Right atrium auricular region (tissue), 2 donors: ENCODE results near the gene LIN28A. TPM values are rescaled to one million over a fixed set of nuclear protein-coding genes. Genes with fewer than 3 reads are reported as not detected.

ENCODE experiments used
- DNase-seq: peaks from one replicate; pipeline ENCODE4 v3.0.0-alpha.2; 2019; ENCODE audit warnings: low spot score
- H3K27ac ChIP-seq, 2 donors: fragments of 200-600 bp; sonication (generic); 1 replicate in 1 of 2; 2 replicates in 1 of 2; pipeline ENCODE4 v1.5.1; 2016 to 2019
- H3K27me3 ChIP-seq, 2 donors: fragments of 200-600 bp; sonication (generic); one replicate each; pipeline versions ENCODE4 v1.5.1 to v1.6.0; 2017 to 2019
- H3K36me3 ChIP-seq: fragments of 200-600 bp; sonication (generic); one replicate; pipeline ENCODE4 v1.5.1; 2016
- H3K4me1 ChIP-seq, 2 donors: fragments of 200-600 bp; sonication (generic); one replicate each; pipeline versions ENCODE4 v1.5.1 to v1.6.0; 2017 to 2019
- H3K4me3 ChIP-seq, 2 donors: fragments of 200-600 bp; sonication (generic); 1 replicate in 1 of 2; 2 replicates in 1 of 2; pipeline ENCODE4 v1.5.1; 2017 to 2019; ENCODE audit warnings: mild to moderate bottlenecking in 1 of 2, moderate library complexity in 1 of 2
- H3K9me3 ChIP-seq, 2 donors: fragments of 200-600 bp; sonication (generic); one replicate each; pipeline ENCODE4 v1.5.1; 2019
- total RNA-seq, 2 donors: library from RNA; depleted of rRNA; stranded (reverse); fragments of >200 nt; gene quantifications; one replicate each; pipeline ENCODE4 v1.1.0, GENCODE V29; 2016
- TF ChIP-seq, protein P1 (sequence below), 2 donors: fragments of 200-600 bp; sonication (generic); IDR thresholded peaks; one replicate each; pipeline ENCODE4 v1.5.1; 2019; ENCODE audit warnings: antibody characterized with exemption in 2 of 2

LIN28A gene
- total RNA-seq, 2 donors from 2014 or later, result not detected

DNA sequence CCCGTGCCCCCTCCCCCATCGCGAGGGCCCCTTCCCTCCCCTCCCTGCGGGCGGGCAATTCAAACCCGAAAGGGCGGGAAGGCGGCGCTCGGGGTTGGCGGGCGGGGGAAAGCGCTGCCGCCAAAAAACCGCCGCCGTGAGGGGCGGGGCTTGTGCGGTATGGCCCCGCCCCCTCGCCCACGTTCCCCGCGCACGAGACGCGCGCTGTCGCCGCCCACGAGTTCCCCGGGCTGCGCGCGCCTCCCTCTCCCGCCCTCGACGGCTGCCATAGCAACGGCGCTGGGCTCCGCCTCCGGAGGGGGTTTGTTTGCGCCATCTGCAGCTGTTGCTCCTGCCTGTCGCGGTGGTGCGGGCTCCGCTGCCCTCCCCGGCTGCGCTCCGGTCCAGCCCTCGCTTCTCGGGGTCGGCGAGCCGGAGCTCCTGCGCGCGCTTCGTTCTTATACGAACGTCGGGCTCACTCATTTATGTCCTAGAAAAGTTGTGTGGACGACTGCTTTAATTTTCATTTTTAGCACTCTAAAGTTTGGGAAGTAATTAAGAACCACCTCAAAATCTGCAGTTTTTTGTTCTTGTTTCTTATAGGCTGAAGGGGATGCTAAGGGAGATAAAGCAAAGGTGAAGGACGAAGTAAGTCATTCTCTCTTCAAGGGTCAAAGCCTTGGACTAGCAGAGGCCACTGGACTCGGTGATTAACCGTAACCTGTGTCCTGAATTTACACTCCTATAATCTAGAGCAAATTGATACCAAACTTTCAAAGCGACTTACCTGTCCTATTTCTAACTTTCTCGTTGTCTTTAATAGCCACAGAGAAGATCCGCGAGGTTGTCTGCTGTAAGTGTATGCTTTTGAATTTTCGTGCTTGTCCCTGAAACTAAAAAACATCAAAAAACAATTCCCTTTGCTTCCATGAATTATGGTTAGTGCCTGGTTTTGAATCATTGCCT is 62.6 kb downstream of the LIN28A start:
- Histone ChIP-seq H3K27me3 (no peaks in the 10 kb centered on the region), H3K36me3 (peaks cover 43% of the 10 kb centered on the region), H3K4me1 (peaks cover 0 to 29% of the 10 kb centered on the region in 2 donors), H3K27ac (peak overlapping the region; percentile 100), H3K9me3 (no peaks in the 10 kb centered on the region), H3K4me3 (peak overlapping the region; percentile 98 to 100)
- TF ChIP-seq, protein P1, sequence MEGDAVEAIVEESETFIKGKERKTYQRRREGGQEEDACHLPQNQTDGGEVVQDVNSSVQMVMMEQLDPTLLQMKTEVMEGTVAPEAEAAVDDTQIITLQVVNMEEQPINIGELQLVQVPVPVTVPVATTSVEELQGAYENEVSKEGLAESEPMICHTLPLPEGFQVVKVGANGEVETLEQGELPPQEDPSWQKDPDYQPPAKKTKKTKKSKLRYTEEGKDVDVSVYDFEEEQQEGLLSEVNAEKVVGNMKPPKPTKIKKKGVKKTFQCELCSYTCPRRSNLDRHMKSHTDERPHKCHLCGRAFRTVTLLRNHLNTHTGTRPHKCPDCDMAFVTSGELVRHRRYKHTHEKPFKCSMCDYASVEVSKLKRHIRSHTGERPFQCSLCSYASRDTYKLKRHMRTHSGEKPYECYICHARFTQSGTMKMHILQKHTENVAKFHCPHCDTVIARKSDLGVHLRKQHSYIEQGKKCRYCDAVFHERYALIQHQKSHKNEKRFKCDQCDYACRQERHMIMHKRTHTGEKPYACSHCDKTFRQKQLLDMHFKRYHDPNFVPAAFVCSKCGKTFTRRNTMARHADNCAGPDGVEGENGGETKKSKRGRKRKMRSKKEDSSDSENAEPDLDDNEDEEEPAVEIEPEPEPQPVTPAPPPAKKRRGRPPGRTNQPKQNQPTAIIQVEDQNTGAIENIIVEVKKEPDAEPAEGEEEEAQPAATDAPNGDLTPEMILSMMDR (IDR thresholded peaks at IDR 0.05), result no peak
- peak; percentile 96 for DNase-seq

DNA sequence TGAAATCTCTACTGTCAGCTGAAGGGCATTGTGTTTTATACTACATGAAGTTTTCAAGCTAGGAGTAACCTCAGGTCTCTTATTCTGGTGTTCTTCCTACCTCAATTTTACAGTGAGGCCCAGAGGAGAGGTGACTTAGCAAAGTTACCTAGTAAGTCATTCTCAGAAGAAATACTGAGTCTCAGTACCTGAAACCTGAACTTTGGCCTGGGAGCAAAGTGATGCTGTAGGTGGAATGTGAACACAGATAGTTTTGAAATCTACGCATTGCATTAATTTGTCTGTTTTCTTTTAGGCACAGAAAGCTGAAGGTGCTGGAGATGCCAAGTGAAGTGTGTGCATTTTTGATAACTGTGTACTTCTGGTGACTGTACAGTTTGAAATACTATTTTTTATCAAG is 64.2 kb downstream of the LIN28A start:
- DNase-seq, result no peak

DNA sequence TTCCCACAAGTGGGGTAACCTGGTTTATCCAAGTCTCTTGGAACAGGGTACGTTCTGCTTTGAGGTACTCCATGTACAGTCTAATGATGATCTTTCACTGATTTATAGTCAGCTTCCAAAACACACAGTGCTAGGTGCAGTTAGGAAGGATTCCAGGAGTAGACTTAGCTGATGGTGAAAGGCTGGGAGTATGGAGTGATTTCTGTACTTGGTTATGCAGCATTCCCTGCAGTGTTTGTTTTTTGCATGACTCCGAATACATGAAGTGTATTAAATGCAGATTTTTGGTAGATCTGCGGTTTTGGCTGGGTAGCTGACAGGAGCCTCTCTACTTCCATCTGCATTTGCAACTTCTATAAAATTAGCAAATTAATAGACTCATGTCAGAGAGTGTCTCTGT is 65.4 kb downstream of the LIN28A start:
- H3K4me1 ChIP-seq, result peaks cover 0 to 22% of the 10 kb centered on the region in 2 donors

More for the DNA sequence above, 64.2 kb downstream of the LIN28A start:
- H3K4me1 ChIP-seq, result peaks cover 0 to 29% of the 10 kb centered on the region in 2 donors
- TF ChIP-seq, protein P1 (IDR thresholded peaks at IDR 0.05), result no peak
- no peak overlapping the region for H3K4me3 ChIP-seq
- H3K9me3 ChIP-seq, result no peaks in the 10 kb centered on the region
- peaks cover 44% of the 10 kb centered on the region for H3K36me3 ChIP-seq
- no peaks in the 10 kb centered on the region for H3K27me3 ChIP-seq
- H3K27ac ChIP-seq, result no peak overlapping the region

DNA sequence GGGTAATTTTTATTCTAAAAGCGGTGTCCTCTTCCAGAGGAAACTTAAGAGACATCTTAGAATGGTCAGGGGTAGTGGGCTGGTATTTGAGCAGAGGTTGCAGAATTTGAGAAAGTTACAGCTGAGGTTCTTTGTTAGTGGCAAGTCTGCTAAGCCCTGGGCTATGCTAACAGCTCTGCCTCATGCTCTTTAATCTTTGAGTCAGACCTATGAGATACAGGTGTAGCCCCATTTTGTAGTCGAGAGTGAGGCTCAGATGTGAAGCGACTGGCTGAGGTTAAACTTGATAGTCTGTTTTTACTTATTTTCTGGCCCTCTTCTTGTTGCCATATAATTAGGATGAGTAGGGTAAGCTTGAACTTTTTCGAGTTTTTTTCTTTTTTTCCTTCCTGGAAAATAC is 66.3 kb downstream of the LIN28A start:
- no peaks in the 10 kb centered on the region for H3K27me3 ChIP-seq
- H3K9me3 ChIP-seq, result no peaks in the 10 kb centered on the region
- H3K4me1 ChIP-seq, result peaks cover 0 to 12% of the 10 kb centered on the region in 2 donors
- DNase-seq, result no peak
- no peak overlapping the region for H3K27ac ChIP-seq
- H3K4me3 ChIP-seq, result no peak overlapping the region
- H3K36me3 ChIP-seq, result peaks cover 45% of the 10 kb centered on the region
- TF ChIP-seq, protein P1 (IDR thresholded peaks at IDR 0.05), result no peak

More for the DNA sequence above, 65.4 kb downstream of the LIN28A start:
- H3K9me3 ChIP-seq, result no peaks in the 10 kb centered on the region
- no peak overlapping the region for H3K27ac ChIP-seq
- no peaks in the 10 kb centered on the region for H3K27me3 ChIP-seq
- peaks cover 45% of the 10 kb centered on the region for H3K36me3 ChIP-seq
- TF ChIP-seq, protein P1 (IDR thresholded peaks at IDR 0.05), result no peak
- no peak for DNase-seq
- H3K4me3 ChIP-seq, result no peak overlapping the region

DNA sequence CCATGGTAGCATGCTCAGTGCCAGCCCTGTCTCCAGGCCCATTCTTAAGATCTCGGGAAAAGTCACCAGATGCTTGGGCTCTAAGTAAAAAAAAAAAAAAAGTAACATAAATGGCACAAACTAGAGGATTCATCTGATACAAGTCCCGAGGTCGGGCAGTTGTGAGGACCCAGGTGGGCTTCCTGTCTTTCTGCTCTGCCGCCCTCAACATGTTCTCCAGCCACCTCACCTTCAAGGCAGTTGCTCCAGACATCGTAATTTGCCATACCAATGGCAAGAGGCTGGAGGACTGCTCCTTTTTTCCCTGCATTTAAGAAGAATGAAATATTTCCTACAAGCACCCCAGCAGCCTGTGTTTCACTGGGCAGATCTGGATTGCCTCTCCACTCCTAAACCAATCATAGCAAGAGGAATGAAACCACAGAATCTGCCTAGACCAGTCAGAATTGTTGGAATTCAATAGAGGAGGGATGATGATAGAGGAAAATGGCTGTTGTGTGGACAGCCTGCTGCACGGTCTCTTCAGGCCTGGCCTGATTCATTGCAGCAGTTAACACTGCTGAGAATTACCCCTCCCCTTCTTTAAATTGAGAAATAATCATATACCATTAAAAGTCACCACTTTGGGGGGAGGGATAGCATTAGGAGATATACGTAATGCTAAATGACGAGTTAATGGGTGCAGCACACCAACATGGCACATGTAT is 67.0 kb downstream of the LIN28A start:
- DNase-seq, result no peak
- Histone ChIP-seq H3K9me3 (no peaks in the 10 kb centered on the region), H3K27ac (no peak overlapping the region), H3K27me3 (no peaks in the 10 kb centered on the region), H3K4me1 (peaks cover 0 to 10% of the 10 kb centered on the region in 2 donors), H3K4me3 (no peak overlapping the region), H3K36me3 (peaks cover 45% of the 10 kb centered on the region)
- TF ChIP-seq, protein P1 (IDR thresholded peaks at IDR 0.05), result no peak
